ENCODE data around the gene TCERG1. TPM values are rescaled to one million over a fixed set of nuclear protein-coding genes. Genes with fewer than 3 reads are reported as not detected.

TCERG1 gene
- total RNA-seq, 4 donors from 2014 or later = 28.1 to 38.6 (median 29.9) TPM

- Histone ChIP-seq H3K4me3 (no peak overlapping the region), H3K27me3 (no peaks in the 10 kb centered on the region), H3K27ac (replicated peaks in 1 of 4) (no peak overlapping the region), H3K9me3 (no peaks in the 10 kb centered on the region), H3K36me3 (peaks cover 57 to 93% (median 74%) of the 10 kb centered on the region in 4 donors), H3K4me1 (no peaks in the 10 kb centered on the region)
- WGBS = 98% methylated on average over 5 of the region's 5 CpGs
- TF ChIP-seq POLR2A (IDR thresholded peaks at IDR 0.05; ENCODE audit: low read depth) (no peak), POLR2AphosphoS5 (IDR thresholded peaks at IDR 0.05) (no peak), CTCF (IDR thresholded peaks at IDR 0.05) (no peak), EP300 (IDR thresholded peaks at IDR 0.05) (no peak)
- no peak for DNase-seq (ENCODE audit: extremely low spot score)
- intact Hi-C loops (cut with DNase I) = no loop called here
Measured at GRCh38 chr5:146507428-146507827, 60.3 kb downstream of the TCERG1 start.

GRCh38 chr5:146510559-146511125 is 63.5 kb downstream of the TCERG1 start:
- H3K36me3 ChIP-seq = peaks cover 43 to 68% (median 58%) of the 10 kb centered on the region in 4 donors
- intact Hi-C loops (cut with DNase I) = no loop called here

GRCh38 chr5:146513462-146513861 is 66.3 kb downstream of the TCERG1 start:
- H3K36me3 ChIP-seq = peaks cover 20 to 40% (median 37%) of the 10 kb centered on the region in 4 donors
- intact Hi-C loops (cut with DNase I) = no loop called here
- no peak for TF ChIP-seq POLR2A (IDR thresholded peaks at IDR 0.05; ENCODE audit: low read depth)
- no peak for TF ChIP-seq CTCF (IDR thresholded peaks at IDR 0.05)
- no peak for TF ChIP-seq POLR2AphosphoS5 (IDR thresholded peaks at IDR 0.05)
- no peak for TF ChIP-seq EP300 (IDR thresholded peaks at IDR 0.05)
- WGBS = 94% methylated on average over 2 of the region's 2 CpGs
- H3K27ac ChIP-seq (replicated peaks in 1 of 4) = no peak overlapping the region
- DNase-seq (ENCODE audit: extremely low spot score) = no peak
- H3K4me1 ChIP-seq = no peaks in the 10 kb centered on the region
- H3K4me3 ChIP-seq = no peak overlapping the region
- no peaks in the 10 kb centered on the region for H3K27me3 ChIP-seq
- H3K9me3 ChIP-seq = no peaks in the 10 kb centered on the region

More at GRCh38 chr5:146510559-146511125, 63.5 kb downstream of the TCERG1 start:
- Histone ChIP-seq H3K4me1 (no peaks in the 10 kb centered on the region), H3K9me3 (no peaks in the 10 kb centered on the region), H3K4me3 (no peak overlapping the region), H3K27me3 (no peaks in the 10 kb centered on the region), H3K27ac (replicated peaks in 1 of 4) (no peak overlapping the region)
- no peak for DNase-seq (ENCODE audit: extremely low spot score)
- 89% methylated on average over 9 of the region's 9 CpGs for WGBS
- TF ChIP-seq CTCF (IDR thresholded peaks at IDR 0.05) = no peak
- no peak for TF ChIP-seq POLR2A (IDR thresholded peaks at IDR 0.05; ENCODE audit: low read depth)
- TF ChIP-seq POLR2AphosphoS5 (IDR thresholded peaks at IDR 0.05) = no peak
- no peak for TF ChIP-seq EP300 (IDR thresholded peaks at IDR 0.05)

- 79% methylated on average over 1 of the region's 1 CpG for WGBS
- TF ChIP-seq EP300 (IDR thresholded peaks at IDR 0.05) (no peak), POLR2AphosphoS5 (IDR thresholded peaks at IDR 0.05) (no peak), CTCF (IDR thresholded peaks at IDR 0.05) (no peak), POLR2A (IDR thresholded peaks at IDR 0.05; ENCODE audit: low read depth) (no peak)
- peaks cover 15 to 29% (median 26%) of the 10 kb centered on the region in 4 donors for H3K36me3 ChIP-seq
- H3K4me1 ChIP-seq = no peaks in the 10 kb centered on the region
- H3K27ac ChIP-seq (replicated peaks in 1 of 4) = no peak overlapping the region
- no peaks in the 10 kb centered on the region for H3K9me3 ChIP-seq
- no peak for DNase-seq (ENCODE audit: extremely low spot score)
- intact Hi-C loops (cut with DNase I) = no loop called here
- H3K4me3 ChIP-seq = no peak overlapping the region
- H3K27me3 ChIP-seq = no peaks in the 10 kb centered on the region
Measured at GRCh38 chr5:146514575-146514974, 67.4 kb downstream of the TCERG1 start.

Data from esophagus muscularis mucosa (tissue), 4 donors.